Measurements from ENCODE around the gene S1PR1.
A peak's percentile ranks its signal among the peaks of the same experiment; 100 is the strongest.

- TF ChIP-seq POLR2AphosphoS5 (IDR thresholded peaks at IDR 0.05) (peak in 1 of 3 donors; percentile 76), CTCF (IDR thresholded peaks at IDR 0.05 in 8 of 11, conservative IDR thresholded peaks at IDR 0.05 in 3 of 11) (no peak)
Measured at GRCh38 chr1:101238031-101238628, 1.3 kb downstream of the S1PR1 start.
